Measurements from ENCODE around the gene RGPD8.
"Not testable (repeated sequence)": the region's sequence is repeated elsewhere in the genome, so short reads cannot be mapped to it uniquely, and the experiment has no call there.

DNA sequence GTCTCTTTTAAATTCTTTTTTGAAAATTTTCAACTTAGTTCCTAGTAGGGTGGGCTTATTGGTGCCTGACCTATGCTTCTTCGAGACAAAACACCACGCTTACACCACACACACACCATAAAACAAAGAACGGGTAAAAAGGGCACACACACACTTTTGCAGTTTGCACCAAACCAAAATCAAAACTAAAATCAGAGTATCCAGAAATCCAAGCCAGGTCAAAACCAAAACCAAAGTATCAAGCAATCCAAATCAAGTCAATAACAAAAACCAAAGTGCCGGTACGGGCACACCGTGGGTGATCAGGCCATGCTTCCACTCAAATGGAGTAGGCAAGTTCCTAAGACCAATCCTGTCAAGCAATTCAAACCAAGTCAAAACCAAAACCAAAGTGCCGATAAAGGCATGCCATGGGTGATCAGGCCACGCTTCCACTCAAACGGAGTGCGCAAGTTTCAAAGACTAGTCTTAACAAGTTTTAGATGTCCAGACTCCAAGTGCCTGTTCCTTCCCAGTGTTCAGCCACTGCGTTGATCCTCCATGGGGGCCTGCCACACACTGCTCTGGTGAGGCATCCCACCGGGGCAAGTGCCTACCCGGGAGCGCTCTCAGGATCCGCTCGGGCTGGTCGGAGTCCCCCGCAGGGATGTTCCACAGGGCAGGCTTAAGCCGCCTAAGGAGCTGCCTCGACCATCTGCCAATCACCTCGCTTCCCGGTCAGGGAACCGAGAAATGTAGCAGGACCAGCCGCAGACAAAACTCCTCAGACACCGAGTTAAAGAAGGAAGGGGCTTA is 80.4 kb downstream of the RGPD8 start:
- TF ChIP-seq EZH2 (IDR thresholded peaks at IDR 0.05; ENCODE audit: low read depth, low read length, severe bottlenecking); FOSL1 (IDR thresholded peaks at IDR 0.05; ENCODE audit: insufficient read depth, low read depth, low read length); POLR2A (IDR thresholded peaks at IDR 0.05; ENCODE audit: control extremely low read depth in 1 of 2, low read depth in 2 of 2, low read length in 2 of 2); CHD2 (IDR thresholded peaks at IDR 0.05; ENCODE audit: low read length): not testable (repeated sequence)
- TF ChIP-seq, protein P1, sequence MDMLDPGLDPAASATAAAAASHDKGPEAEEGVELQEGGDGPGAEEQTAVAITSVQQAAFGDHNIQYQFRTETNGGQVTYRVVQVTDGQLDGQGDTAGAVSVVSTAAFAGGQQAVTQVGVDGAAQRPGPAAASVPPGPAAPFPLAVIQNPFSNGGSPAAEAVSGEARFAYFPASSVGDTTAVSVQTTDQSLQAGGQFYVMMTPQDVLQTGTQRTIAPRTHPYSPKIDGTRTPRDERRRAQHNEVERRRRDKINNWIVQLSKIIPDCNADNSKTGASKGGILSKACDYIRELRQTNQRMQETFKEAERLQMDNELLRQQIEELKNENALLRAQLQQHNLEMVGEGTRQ (IDR thresholded peaks at IDR 0.05; ENCODE audit: low read length): not testable (repeated sequence)
- TF ChIP-seq, protein P2, sequence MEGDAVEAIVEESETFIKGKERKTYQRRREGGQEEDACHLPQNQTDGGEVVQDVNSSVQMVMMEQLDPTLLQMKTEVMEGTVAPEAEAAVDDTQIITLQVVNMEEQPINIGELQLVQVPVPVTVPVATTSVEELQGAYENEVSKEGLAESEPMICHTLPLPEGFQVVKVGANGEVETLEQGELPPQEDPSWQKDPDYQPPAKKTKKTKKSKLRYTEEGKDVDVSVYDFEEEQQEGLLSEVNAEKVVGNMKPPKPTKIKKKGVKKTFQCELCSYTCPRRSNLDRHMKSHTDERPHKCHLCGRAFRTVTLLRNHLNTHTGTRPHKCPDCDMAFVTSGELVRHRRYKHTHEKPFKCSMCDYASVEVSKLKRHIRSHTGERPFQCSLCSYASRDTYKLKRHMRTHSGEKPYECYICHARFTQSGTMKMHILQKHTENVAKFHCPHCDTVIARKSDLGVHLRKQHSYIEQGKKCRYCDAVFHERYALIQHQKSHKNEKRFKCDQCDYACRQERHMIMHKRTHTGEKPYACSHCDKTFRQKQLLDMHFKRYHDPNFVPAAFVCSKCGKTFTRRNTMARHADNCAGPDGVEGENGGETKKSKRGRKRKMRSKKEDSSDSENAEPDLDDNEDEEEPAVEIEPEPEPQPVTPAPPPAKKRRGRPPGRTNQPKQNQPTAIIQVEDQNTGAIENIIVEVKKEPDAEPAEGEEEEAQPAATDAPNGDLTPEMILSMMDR (IDR thresholded peaks at IDR 0.05; ENCODE audit: control extremely low read depth in 1 of 3, insufficient read depth in 1 of 3, low read depth in 1 of 3, low read length in 3 of 3): not testable (repeated sequence)

Measured in H1 (cell line).